Transverse colon (tissue), 4 donors: Measurements from ENCODE around the gene RFX2. TPM values are rescaled to one million over a fixed set of nuclear protein-coding genes. Genes with fewer than 3 reads are reported as not detected.

Experiments
- DNase-seq: peaks from one replicate; pipeline ENCODE4 v3.0.0-alpha.2; 2019
- H3K27ac ChIP-seq, 4 donors: fragments of 200-600 bp; sonication (generic); 2 replicates each; pipeline ENCODE4 v1.5.1; 2016 to 2018; ENCODE audit warnings: inconsistent platforms in 4 of 4
- H3K27me3 ChIP-seq: fragments of 200-600 bp; sonication (generic); 2 replicates; pipeline ENCODE4 v1.5.1; 2017; ENCODE audit warnings: inconsistent platforms
- H3K36me3 ChIP-seq, 4 donors: fragments of 200-600 bp; sonication (generic); 2 replicates each; pipeline ENCODE4 v1.5.1; 2017 to 2019; ENCODE audit warnings: inconsistent platforms in 4 of 4
- H3K4me1 ChIP-seq, 4 donors: fragments of 200-600 bp; sonication (generic); 2 replicates each; pipeline ENCODE4 v1.5.1; 2017 to 2020; ENCODE audit warnings: inconsistent platforms in 4 of 4
- H3K4me3 ChIP-seq, 4 donors: fragments of 200-600 bp; sonication (generic); 1 replicate in 1 of 4; 2 replicates in 3 of 4; pipeline versions ENCODE4 v1.5.1 to v1.6.1; 2017 to 2019; ENCODE audit warnings: inconsistent platforms in 4 of 4
- H3K9me3 ChIP-seq, 2 donors: fragments of 200-600 bp; sonication (generic); 2 replicates each; pipeline ENCODE4 v1.5.1; 2017 to 2019; ENCODE audit warnings: inconsistent platforms in 2 of 2
- EP300 ChIP-seq: sonication (generic); formaldehyde crosslinking; IDR thresholded peaks from one replicate; pipeline ENCODE4 v1.6.1; 2017; ENCODE audit warnings: antibody characterized with exemption, low read depth
- POLR2A ChIP-seq: fragments of 450-650 bp; IDR thresholded peaks from one replicate; pipeline ENCODE4 v1.6.1; 2016; ENCODE audit warnings: antibody characterized with exemption, mild to moderate bottlenecking, moderate library complexity
- POLR2AphosphoS5 ChIP-seq, 3 donors: sonication (generic); formaldehyde crosslinking; IDR thresholded peaks; one replicate each; pipeline ENCODE4 v1.6.1; 2016; ENCODE audit warnings: antibody characterized with exemption in 3 of 3
- WGBS, 2 donors: methylation state at CpG; one replicate each; pipeline ENCODE4 v1.1.5; 2018; ENCODE audit warnings: low coverage in 1 of 2; 5-methylcytosine and 5-hydroxymethylcytosine counted together
- in situ Hi-C, 4 donors: fragments of 200-750 bp; cut with MboI; loops; one replicate each; pipeline versions ENCODE4 v1.15.0 to v1.15.1; 2017; ENCODE audit warnings: low sequenced_read_pairs in 3 of 4, low pct_ligation_motif_present in 1 of 4, low pct_unique_long_range_greater_than_20kb in 1 of 4
- intact Hi-C: fragments of 100-400 bp; cut with DNase I; formaldehyde crosslinking; loops from one replicate; pipeline ENCODE4 v1.15.1; 2023; ENCODE audit warnings: low total_unique reads
- total RNA-seq, 4 donors: library from RNA; depleted of rRNA; stranded (reverse); fragments of >200 nt; gene quantifications; one replicate each; pipeline ENCODE4 v1.1.0, GENCODE V29; 2016
- TF ChIP-seq, protein P1 (sequence below), 5 experiments: fragments of 200-600 bp in 3 of 5; fragments of 450-650 bp in 2 of 5; sonication (generic) in 3 of 5; IDR thresholded peaks; 1 replicate in 2 of 5; 2 replicates in 3 of 5; pipeline ENCODE4 v1.5.1; 2016 to 2017; ENCODE audit warnings: antibody characterized with exemption in 5 of 5, inconsistent platforms in 3 of 5, mild to moderate bottlenecking in 2 of 5, moderate library complexity in 1 of 5

RFX2 gene
- total RNA-seq, 4 donors from 2014 or later = 6.1 to 57.5 (median 11.8) TPM

DNA sequence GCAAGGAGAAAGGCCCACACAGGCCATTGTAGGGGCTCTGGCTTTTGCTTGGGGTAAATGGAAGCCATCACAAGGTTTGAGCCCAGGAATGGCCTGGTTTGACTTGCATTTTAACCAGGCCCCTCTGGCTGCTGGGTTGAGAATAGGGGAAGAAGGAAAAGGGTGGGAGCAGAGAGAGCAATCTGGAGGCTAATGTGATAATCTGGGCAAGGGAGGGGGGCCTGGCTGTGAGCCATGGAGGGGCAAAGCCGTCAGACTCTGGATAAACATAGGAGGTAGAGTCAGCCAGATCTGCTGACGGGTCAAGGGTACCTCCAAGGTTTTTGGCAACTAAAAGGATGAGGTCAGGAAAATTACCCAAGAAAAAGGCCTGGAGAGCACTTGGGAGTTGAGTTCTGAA lies 41.6 kb downstream of the RFX2 start:
- H3K9me3 ChIP-seq = no peaks in the 10 kb centered on the region
- DNase-seq = no peak
- no peak overlapping the region for H3K4me3 ChIP-seq
- in situ Hi-C loops = no loop called here
- 42 to 45% methylated on average over 2 of the region's 2 CpGs for WGBS, 2 donors
- intact Hi-C loops = no loop called here
- no peaks in the 10 kb centered on the region for H3K27me3 ChIP-seq
- TF ChIP-seq POLR2A (no peak), POLR2AphosphoS5 (IDR thresholded peaks at IDR 0.05) (no peak)
- TF ChIP-seq, protein P1, sequence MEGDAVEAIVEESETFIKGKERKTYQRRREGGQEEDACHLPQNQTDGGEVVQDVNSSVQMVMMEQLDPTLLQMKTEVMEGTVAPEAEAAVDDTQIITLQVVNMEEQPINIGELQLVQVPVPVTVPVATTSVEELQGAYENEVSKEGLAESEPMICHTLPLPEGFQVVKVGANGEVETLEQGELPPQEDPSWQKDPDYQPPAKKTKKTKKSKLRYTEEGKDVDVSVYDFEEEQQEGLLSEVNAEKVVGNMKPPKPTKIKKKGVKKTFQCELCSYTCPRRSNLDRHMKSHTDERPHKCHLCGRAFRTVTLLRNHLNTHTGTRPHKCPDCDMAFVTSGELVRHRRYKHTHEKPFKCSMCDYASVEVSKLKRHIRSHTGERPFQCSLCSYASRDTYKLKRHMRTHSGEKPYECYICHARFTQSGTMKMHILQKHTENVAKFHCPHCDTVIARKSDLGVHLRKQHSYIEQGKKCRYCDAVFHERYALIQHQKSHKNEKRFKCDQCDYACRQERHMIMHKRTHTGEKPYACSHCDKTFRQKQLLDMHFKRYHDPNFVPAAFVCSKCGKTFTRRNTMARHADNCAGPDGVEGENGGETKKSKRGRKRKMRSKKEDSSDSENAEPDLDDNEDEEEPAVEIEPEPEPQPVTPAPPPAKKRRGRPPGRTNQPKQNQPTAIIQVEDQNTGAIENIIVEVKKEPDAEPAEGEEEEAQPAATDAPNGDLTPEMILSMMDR (IDR thresholded peaks at IDR 0.05) = no peak
- no peaks in the 10 kb centered on the region for H3K36me3 ChIP-seq
- peaks cover 28 to 63% (median 49%) of the 10 kb centered on the region in 4 donors for H3K4me1 ChIP-seq
- peak overlapping the region; percentile 90 to 95 (median 92) for H3K27ac ChIP-seq

DNA sequence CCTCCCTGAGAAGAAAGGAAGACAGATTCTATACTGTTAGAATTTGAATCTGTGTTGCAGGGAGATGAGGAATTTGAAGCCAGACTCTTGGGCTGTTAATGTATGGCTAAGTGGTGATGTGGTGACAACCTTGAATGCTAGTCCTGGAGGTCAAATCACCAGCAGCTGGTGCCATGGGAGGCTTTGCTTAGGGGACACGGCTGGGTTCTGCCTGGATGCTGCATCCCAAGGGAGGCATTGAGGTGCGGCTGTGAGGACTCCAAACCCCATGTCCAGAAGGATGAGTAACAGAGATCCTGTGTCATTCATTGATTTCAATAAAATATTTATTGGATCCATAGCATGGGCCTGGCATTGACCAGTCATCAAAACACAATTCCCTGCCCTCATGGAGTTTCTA lies 42.3 kb downstream of the RFX2 start:
- in situ Hi-C loops = no loop called here
- intact Hi-C loops = no loop called here
- H3K4me1 ChIP-seq = peaks cover 34 to 69% (median 54%) of the 10 kb centered on the region in 4 donors

DNA sequence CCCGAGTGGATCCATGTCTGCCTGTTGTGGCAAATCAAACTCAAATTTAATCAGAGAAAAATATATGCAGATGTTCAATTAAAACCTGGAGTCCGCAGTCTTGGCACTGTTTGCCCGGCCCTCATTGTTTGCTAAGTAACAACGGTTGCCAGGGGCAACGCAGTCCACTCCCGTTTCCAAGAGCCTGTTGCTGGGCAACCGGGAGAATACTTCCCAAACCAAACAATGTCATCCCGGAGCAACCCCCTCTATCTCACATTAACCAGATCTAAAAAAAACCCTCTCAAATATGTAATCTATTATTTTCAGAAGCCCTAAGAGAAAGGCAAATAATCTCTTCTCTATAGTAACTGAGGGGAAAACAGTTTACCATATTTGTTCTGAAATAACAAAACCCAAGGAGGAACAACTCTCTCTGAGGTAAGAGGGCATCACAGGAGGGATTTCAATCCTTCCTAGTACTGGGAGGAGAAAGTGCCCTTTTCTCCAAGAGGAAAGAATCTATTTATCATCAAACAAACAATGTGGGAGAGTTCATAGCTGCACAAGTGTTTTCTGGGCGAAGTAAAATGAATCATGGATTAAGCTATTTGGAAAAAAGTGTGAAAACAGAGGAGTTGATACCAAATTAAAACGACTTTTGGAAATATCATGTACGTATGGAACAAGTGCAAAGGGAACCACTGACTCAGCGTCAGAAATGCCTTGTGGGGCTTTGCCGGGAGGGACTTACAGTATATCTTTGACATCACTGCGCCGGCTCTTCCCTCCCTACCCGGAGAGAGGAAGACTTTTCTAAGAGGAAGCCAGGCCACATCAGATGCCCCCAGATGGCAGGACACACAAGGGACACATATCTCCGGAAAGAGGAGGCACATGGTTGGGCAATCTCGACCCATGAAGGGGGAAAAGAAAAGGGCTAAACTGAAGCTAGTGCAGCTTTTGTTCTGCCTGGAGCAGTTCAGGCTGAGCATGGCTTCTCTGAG lies 43.3 kb downstream of the RFX2 start:
- intact Hi-C loops (no loop called here), in situ Hi-C loops (no loop called here)
- Histone ChIP-seq H3K27me3 (no peaks in the 10 kb centered on the region), H3K4me3 (peak overlapping the region in 1 of 4 donors; percentile 6), H3K4me1 (peaks cover 45 to 79% (median 61%) of the 10 kb centered on the region in 4 donors), H3K9me3 (no peaks in the 10 kb centered on the region), H3K36me3 (no peaks in the 10 kb centered on the region), H3K27ac (peak overlapping the region; percentile 90 to 95 (median 92))
- TF ChIP-seq, protein P1 (IDR thresholded peaks at IDR 0.05) = no peak
- TF ChIP-seq EP300 = peak; percentile 75
- TF ChIP-seq POLR2A = peak; percentile 37
- TF ChIP-seq POLR2AphosphoS5 (IDR thresholded peaks at IDR 0.05) = peak in 2 of 3 donors; percentile 43 to 69
- DNase-seq = peak; percentile 91
- WGBS, 2 donors = 3 to 21% methylated on average over 8 to 18 of the region's 18 CpGs

More for the DNA sequence above, 42.3 kb downstream of the RFX2 start:
- peak; percentile 6 for DNase-seq
- no peak overlapping the region for H3K4me3 ChIP-seq
- 92% methylated on average over 2 of the region's 2 CpGs; no CpG with 5 or more reads in 1 of the 2 donors for WGBS, 2 donors
- no peaks in the 10 kb centered on the region for H3K27me3 ChIP-seq
- TF ChIP-seq, protein P1 (IDR thresholded peaks at IDR 0.05) = no peak
- TF ChIP-seq POLR2A (no peak), EP300 (no peak), POLR2AphosphoS5 (IDR thresholded peaks at IDR 0.05) (no peak)
- H3K9me3 ChIP-seq = no peaks in the 10 kb centered on the region
- no peaks in the 10 kb centered on the region for H3K36me3 ChIP-seq
- H3K27ac ChIP-seq = peak overlapping the region; percentile 90 to 95 (median 92)

DNA sequence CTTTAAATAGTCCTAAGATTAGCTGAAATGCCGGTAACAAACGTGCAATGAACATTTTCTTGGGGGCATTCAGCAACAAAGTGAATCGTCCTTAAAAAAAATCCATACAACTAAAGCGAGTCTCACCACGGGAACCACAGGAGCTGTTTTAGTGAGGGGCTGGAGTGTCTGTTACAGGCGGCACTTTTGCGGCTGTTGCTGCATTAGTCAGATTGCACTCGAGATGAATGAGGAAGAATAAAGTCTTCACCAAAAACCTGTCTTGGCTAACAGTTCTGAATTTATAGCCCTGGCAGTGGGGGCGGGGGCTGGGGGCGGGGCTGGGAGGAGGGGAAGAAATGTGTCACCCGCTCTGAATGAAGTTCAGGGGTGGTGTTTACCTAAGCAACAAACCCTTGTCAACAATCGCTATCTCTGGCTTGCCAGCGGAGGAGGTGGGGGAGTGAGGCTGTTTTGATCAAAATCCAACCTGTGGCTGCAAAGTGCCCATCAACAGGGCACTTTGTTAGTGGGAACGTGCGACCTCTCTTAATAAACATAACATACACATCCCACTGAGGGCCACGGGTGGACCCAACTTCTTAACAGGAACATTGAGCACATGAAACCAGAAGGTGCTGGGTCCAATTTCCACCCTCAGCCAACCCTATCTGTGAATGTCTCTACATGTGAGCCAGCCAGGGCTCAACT lies 44.5 kb downstream of the RFX2 start:
- intact Hi-C loops = no loop called here
- H3K4me1 ChIP-seq = peaks cover 55 to 83% (median 68%) of the 10 kb centered on the region in 4 donors

More for the DNA sequence above, 44.5 kb downstream of the RFX2 start:
- 0 to 10% methylated on average over 1 to 16 of the region's 16 CpGs for WGBS, 2 donors
- H3K4me3 ChIP-seq = peak overlapping the region in 2 of 4 donors; percentile 9 to 17
- peak overlapping the region; percentile 90 to 95 (median 92) for H3K27ac ChIP-seq
- H3K9me3 ChIP-seq = no peaks in the 10 kb centered on the region
- H3K27me3 ChIP-seq = no peaks in the 10 kb centered on the region
- in situ Hi-C loops = no loop called here
- peak; percentile 53 for DNase-seq
- no peak for TF ChIP-seq POLR2A
- TF ChIP-seq POLR2AphosphoS5 (IDR thresholded peaks at IDR 0.05) = peak in 1 of 3 donors; percentile 74
- no peak for TF ChIP-seq EP300
- no peaks in the 10 kb centered on the region for H3K36me3 ChIP-seq
